Caco-2 (cell line): ENCODE data around the gene ACCS. TPM values are rescaled to one million over a fixed set of nuclear protein-coding genes. Genes with fewer than 3 reads are reported as not detected.

Experiments used
- BruUV-seq: library from RNA; stranded (reverse); fragments of 400-500 nt; replicated peaks from 2 replicates; lab custom pipeline; 2021; lab: Mats Ljungman, UMichigan
- CTCF ChIA-PET: fragments of 300-600 bp; sonication (Branson Sonifier 250); formaldehyde crosslinking; loops from one replicate; lab custom pipeline; 2022; ENCODE audit warnings: antibody characterized with exemption; lab: Charles Lee
- POLR2A ChIA-PET: fragments of 300-600 bp; sonication (Branson Sonifier 250); formaldehyde crosslinking; loops from one replicate; lab custom pipeline; 2022; ENCODE audit warnings: antibody characterized with exemption; lab: Charles Lee
- DNase-seq, 2 experiments: peaks; one replicate each; pipeline versions ENCODE4 v3.0.0 to v3.0.0-alpha.2; 2020 to 2022
- H3K27me3 ChIP-seq: replicated peaks from 2 replicates; pipeline ENCODE4 v1.6.0; 2011; ENCODE audit warnings: low read length; ENCODE audit not compliant: control insufficient read depth, insufficient read depth
- H3K36me3 ChIP-seq: 2 replicates; pipeline ENCODE4 v1.5.1; 2011; ENCODE audit warnings: low read length; ENCODE audit not compliant: control insufficient read depth, insufficient read depth
- H3K4me1 ChIP-seq: fragments of 250-450 bp; sonication (Bioruptor Pico); 2 replicates; pipeline ENCODE4 v1.5.1; 2020; ENCODE audit warnings: mild to moderate bottlenecking
- H3K4me3 ChIP-seq: 2 replicates; pipeline ENCODE4 v1.5.1; 2011; ENCODE audit warnings: low read depth, mild to moderate bottlenecking, control low read depth, low read length
- H3K9me3 ChIP-seq: fragments of 250-450 bp; sonication (Bioruptor Pico); 2 replicates; pipeline ENCODE4 v1.5.1; 2020; ENCODE audit warnings: mild to moderate bottlenecking, moderate library complexity
- H3K27ac Mint-ChIP-seq: one replicate; pipeline ENCODE4 v1.8.0; 2022; ENCODE audit warnings: mixed read lengths; ENCODE audit not compliant: unreplicated experiment
- H3K27me3 Mint-ChIP-seq: one replicate; pipeline ENCODE4 v1.8.0; 2022; ENCODE audit warnings: mixed read lengths; ENCODE audit not compliant: insufficient read depth, unreplicated experiment
- H3K36me3 Mint-ChIP-seq: one replicate; pipeline ENCODE4 v1.8.0; 2022; ENCODE audit warnings: mild to moderate bottlenecking, mixed read lengths; ENCODE audit not compliant: insufficient read depth, unreplicated experiment
- H3K4me1 Mint-ChIP-seq: one replicate; pipeline ENCODE4 v1.8.0; 2022; ENCODE audit warnings: low read depth, mixed read lengths; ENCODE audit not compliant: unreplicated experiment
- H3K4me3 Mint-ChIP-seq: one replicate; pipeline ENCODE4 v1.8.0; 2022; ENCODE audit warnings: mild to moderate bottlenecking, moderate library complexity, mixed read lengths; ENCODE audit not compliant: unreplicated experiment
- H3K9me3 Mint-ChIP-seq: one replicate; pipeline ENCODE4 v1.8.0; 2022; ENCODE audit warnings: mixed read lengths; ENCODE audit not compliant: unreplicated experiment
- CTCF ChIP-seq, 2 experiments: fragments of 200-600 bp in 1 of 2; IDR thresholded peaks; 1 replicate in 1 of 2; 2 replicates in 1 of 2; pipeline versions ENCODE4 v1.5.1 to v1.8.0; 2011 to 2022; ENCODE audit warnings: antibody characterized with exemption in 1 of 2, control low read depth in 1 of 2, inconsistent platforms in 1 of 2, low read depth in 1 of 2, low read length in 1 of 2, mild to moderate bottlenecking in 1 of 2, moderate library complexity in 1 of 2; ENCODE audit not compliant: insufficient read depth in 1 of 2, severe bottlenecking in 1 of 2, unreplicated experiment in 1 of 2
- intact Hi-C: fragments of 100-400 bp; cut with micrococcal nuclease; formaldehyde crosslinking; loops from one replicate; pipeline ENCODE4 v1.10.0; 2022; ENCODE audit not compliant: unreplicated experiment
- total RNA-seq: library from RNA; stranded (reverse); gene quantifications from 2 replicates; pipeline ENCODE4 v1.2.3, GENCODE V29; 2022

Gene ACCS
- total RNA-seq, 1 experiment from 2014 or later = 24.7 TPM

DNA sequence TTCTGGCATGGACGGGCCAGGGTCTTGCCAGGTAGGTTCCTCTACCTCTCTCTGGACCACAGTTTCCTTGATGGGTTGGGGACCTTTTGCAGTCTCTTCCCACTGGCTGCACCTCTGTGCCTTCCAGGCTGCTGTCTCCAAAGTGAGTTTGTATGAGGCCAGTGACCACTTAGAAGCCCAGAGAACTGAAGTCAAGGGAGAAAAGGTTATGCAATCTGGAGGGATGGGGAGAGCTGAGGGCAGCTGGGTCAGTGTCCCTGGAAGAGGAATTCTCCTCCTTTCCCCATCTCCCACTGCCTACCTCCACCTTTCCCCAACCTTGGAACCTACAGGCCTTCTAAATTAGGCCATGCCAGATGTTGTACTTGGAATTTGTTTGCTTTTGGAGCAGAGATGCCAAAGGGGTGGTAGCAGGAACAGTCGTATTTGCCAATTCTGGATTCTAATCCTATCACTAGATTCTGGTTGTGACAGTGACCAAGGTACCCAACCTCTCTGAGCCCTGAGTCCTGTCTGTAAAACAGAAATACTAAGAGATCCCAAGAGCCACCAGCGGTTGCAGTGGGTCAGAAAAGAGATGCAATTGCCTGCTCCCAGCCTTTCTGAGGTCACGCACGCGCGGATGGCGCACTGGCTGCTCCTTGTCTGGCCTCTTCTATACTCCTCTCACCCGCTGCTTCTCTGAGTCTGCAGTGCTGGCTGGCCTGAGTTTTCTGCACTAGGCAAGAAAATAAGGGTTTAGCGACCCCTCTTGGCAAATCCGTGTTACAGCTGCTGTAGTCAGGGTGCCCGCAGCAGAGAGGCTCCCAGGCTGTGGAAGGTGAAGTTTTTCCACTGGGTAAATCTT, 29.0 kb upstream of the ACCS start:
- Mint-ChIP-seq H3K27me3 (peaks cover 10% of the 10 kb centered on the region), H3K4me3 (no peak overlapping the region), H3K27ac (no peak overlapping the region), H3K4me1 (no peaks in the 10 kb centered on the region), H3K36me3 (no peaks in the 10 kb centered on the region), H3K9me3 (no peaks in the 10 kb centered on the region)
- TF ChIP-seq CTCF (IDR thresholded peaks at IDR 0.05; ENCODE audit: insufficient read depth in 1 of 2, low read depth in 1 of 2, low read length in 1 of 2, severe bottlenecking in 1 of 2, unreplicated experiment in 1 of 2) = peak; percentile 83 to 88
- intact Hi-C loops = loop anchor here (1.0 to 2.0 kb wide), 3 partner anchors 52 to 147 kb away; no protein-coding TSS in a partner anchor
- DNase-seq = peak; percentile 67 to 72
- no peak overlapping the region for H3K4me3 ChIP-seq
- H3K27me3 ChIP-seq = no peaks in the 10 kb centered on the region
- peaks cover 8% of the 10 kb centered on the region; the same call in 1 of the 2 replicates for H3K9me3 ChIP-seq
- H3K4me1 ChIP-seq = no peaks in the 10 kb centered on the region
- BruUV-seq = no TSS peak
- ChIA-PET POLR2A (interaction anchor here (0.6 kb wide), 1 partner anchor 8 kb away, joined by 4 read pairs; no protein-coding TSS in a partner anchor), CTCF (interaction anchor here (0.6 to 1.0 kb wide), 2 partner anchors 99 to 147 kb away, joined by 6 to 8 read pairs; no protein-coding TSS in a partner anchor)
- H3K36me3 ChIP-seq = no peaks in the 10 kb centered on the region

- no peaks in the 10 kb centered on the region for H3K27me3 ChIP-seq
- no peaks in the 10 kb centered on the region for H3K36me3 ChIP-seq
- Mint-ChIP-seq H3K36me3 (no peaks in the 10 kb centered on the region), H3K27me3 (peaks cover 10% of the 10 kb centered on the region), H3K27ac (no peak overlapping the region), H3K4me3 (no peak overlapping the region), H3K9me3 (no peaks in the 10 kb centered on the region), H3K4me1 (no peaks in the 10 kb centered on the region)
- intact Hi-C loops = loop anchor here (1.0 to 2.0 kb wide), 3 partner anchors 53 to 147 kb away; no protein-coding TSS in a partner anchor
- H3K4me3 ChIP-seq = no peak overlapping the region
- H3K9me3 ChIP-seq = peaks cover 8% of the 10 kb centered on the region; the same call in 1 of the 2 replicates
- H3K4me1 ChIP-seq = no peaks in the 10 kb centered on the region
- no peak for DNase-seq
- ChIA-PET CTCF (interaction anchor here (1.0 kb wide), 1 partner anchor 148 kb away, joined by 8 read pairs; no protein-coding TSS in a partner anchor), POLR2A (interaction anchor here (0.6 kb wide), 1 partner anchor 9 kb away, joined by 4 read pairs; no protein-coding TSS in a partner anchor)
- no TSS peak for BruUV-seq
- no peak for TF ChIP-seq CTCF (IDR thresholded peaks at IDR 0.05; ENCODE audit: insufficient read depth in 1 of 2, low read depth in 1 of 2, low read length in 1 of 2, severe bottlenecking in 1 of 2, unreplicated experiment in 1 of 2)
Measured at GRCh38 chr11:44037658-44037998, 28.4 kb upstream of the ACCS start.

DNA sequence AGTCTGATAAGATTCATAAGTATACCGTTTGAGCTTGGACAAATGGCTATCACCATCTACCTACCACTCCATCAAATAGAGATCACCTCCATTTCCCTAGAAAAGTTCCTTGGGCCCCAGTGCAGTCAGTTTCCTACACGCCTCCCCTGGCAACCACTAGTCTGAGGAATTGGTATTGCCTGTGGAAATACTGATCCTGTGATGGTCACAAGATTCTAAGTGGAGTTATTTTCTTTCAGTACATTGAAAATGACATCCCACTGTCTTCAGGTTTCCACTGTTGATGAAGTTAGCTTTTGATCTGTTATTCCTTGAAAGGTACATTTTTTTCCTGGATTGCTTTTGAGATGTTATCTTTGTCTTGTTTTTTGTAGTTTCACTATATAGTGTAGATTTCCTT, 22.9 kb upstream of the ACCS start:
- Mint-ChIP-seq H3K4me1 (no peaks in the 10 kb centered on the region), H3K27ac (no peak overlapping the region), H3K27me3 (peaks cover 5% of the 10 kb centered on the region), H3K9me3 (no peaks in the 10 kb centered on the region), H3K36me3 (no peaks in the 10 kb centered on the region), H3K4me3 (no peak overlapping the region)
- no peak for TF ChIP-seq CTCF (IDR thresholded peaks at IDR 0.05; ENCODE audit: insufficient read depth in 1 of 2, low read depth in 1 of 2, low read length in 1 of 2, severe bottlenecking in 1 of 2, unreplicated experiment in 1 of 2)
- no peak for DNase-seq
- Histone ChIP-seq H3K4me3 (no peak overlapping the region), H3K9me3 (peaks cover 8% of the 10 kb centered on the region; the same call in 1 of the 2 replicates), H3K36me3 (no peaks in the 10 kb centered on the region), H3K27me3 (no peaks in the 10 kb centered on the region; the same call in 1 of the 2 replicates), H3K4me1 (no peaks in the 10 kb centered on the region)
- ChIA-PET CTCF (interaction anchor here (0.6 kb wide), 1 partner anchor 280 kb away, joined by 3 read pairs; no protein-coding TSS in a partner anchor), POLR2A (no interaction called here)
- no TSS peak for BruUV-seq
- intact Hi-C loops = no loop called here
